Measurements from ENCODE around the gene ACER3. TPM values are rescaled to one million over a fixed set of nuclear protein-coding genes. Genes with fewer than 3 reads are reported as not detected.
A peak's percentile ranks its signal among the peaks of the same experiment; 100 is the strongest.

ACER3 gene
- total RNA-seq, 1 donor from 2014 or later = 17.3 TPM

DNA sequence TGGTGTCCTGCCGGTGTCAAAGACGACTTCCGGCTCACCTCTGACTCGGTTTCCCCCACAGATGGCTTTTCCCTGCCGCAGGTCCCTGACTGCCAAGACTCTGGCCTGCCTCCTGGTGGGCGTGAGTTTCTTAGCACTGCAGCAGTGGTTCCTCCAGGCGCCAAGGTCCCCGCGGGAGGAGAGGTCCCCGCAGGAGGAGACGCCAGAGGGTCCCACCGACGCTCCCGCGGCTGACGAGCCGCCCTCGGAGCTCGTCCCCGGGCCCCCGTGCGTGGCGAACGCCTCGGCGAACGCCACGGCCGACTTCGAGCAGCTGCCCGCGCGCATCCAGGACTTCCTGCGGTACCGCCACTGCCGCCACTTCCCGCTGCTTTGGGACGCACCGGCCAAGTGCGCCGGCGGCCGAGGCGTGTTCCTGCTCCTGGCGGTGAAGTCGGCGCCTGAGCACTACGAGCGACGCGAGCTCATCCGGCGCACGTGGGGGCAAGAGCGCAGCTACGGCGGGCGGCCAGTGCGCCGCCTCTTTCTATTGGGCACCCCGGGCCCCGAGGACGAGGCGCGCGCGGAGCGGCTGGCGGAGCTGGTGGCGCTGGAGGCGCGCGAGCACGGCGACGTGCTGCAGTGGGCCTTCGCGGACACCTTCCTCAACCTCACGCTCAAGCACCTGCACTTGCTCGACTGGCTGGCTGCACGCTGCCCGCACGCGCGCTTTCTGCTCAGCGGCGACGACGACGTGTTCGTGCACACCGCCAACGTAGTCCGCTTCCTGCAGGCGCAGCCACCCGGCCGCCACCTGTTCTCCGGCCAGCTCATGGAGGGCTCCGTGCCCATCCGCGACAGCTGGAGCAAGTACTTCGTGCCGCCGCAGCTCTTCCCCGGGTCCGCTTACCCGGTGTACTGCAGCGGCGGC lies 179.0 kb downstream of the ACER3 start:
- Histone ChIP-seq H3K27me3 (ENCODE audit: insufficient read depth, low read length) (peaks cover 8% of the 10 kb centered on the region), H3K27ac (ENCODE audit: low read depth, low read length) (no peak overlapping the region), H3K36me3 (ENCODE audit: insufficient read depth, low read length) (no peaks in the 10 kb centered on the region), H3K9ac (ENCODE audit: low read length) (no peak overlapping the region), H3K79me2 (ENCODE audit: insufficient read depth, low read length) (no peaks in the 10 kb centered on the region), H3K4me1 (ENCODE audit: insufficient read depth, low read length) (peaks cover 8% of the 10 kb centered on the region), H4K20me1 (ENCODE audit: insufficient read depth, low read length) (no peaks in the 10 kb centered on the region), H3K4me2 (ENCODE audit: low read length) (peak overlapping the region; percentile 80), H3K4me3 (ENCODE audit: insufficient read depth, low read depth, low read length) (peak overlapping the region; percentile 41), H2AFZ (ENCODE audit: low read depth, low read length) (peak overlapping the region; percentile 87), H3K9me3 (ENCODE audit: insufficient read depth, low read depth, low read length) (peaks cover 3% of the 10 kb centered on the region)
- FAIRE-seq (no peak), DNase-seq (ENCODE audit: low read depth) (peak; percentile 33)
- Mint-ChIP-seq H3K9me3 (ENCODE audit: unreplicated experiment) (peaks cover 13% of the 10 kb centered on the region), H3K4me1 (ENCODE audit: low read depth, unreplicated experiment) (no peaks in the 10 kb centered on the region), H3K36me3 (ENCODE audit: low read depth, unreplicated experiment) (peaks cover 5% of the 10 kb centered on the region), H3K27me3 (ENCODE audit: low read depth, unreplicated experiment) (peaks cover 37% of the 10 kb centered on the region), H3K4me3 (ENCODE audit: unreplicated experiment) (no peak overlapping the region), H3K27ac (ENCODE audit: unreplicated experiment) (no peak overlapping the region)
- TF ChIP-seq, protein P1, sequence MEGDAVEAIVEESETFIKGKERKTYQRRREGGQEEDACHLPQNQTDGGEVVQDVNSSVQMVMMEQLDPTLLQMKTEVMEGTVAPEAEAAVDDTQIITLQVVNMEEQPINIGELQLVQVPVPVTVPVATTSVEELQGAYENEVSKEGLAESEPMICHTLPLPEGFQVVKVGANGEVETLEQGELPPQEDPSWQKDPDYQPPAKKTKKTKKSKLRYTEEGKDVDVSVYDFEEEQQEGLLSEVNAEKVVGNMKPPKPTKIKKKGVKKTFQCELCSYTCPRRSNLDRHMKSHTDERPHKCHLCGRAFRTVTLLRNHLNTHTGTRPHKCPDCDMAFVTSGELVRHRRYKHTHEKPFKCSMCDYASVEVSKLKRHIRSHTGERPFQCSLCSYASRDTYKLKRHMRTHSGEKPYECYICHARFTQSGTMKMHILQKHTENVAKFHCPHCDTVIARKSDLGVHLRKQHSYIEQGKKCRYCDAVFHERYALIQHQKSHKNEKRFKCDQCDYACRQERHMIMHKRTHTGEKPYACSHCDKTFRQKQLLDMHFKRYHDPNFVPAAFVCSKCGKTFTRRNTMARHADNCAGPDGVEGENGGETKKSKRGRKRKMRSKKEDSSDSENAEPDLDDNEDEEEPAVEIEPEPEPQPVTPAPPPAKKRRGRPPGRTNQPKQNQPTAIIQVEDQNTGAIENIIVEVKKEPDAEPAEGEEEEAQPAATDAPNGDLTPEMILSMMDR (IDR thresholded peaks at IDR 0.05; ENCODE audit: insufficient read depth, low read depth, low read length) = peak; percentile 27
- TF ChIP-seq EZH2 (IDR thresholded peaks at IDR 0.05; ENCODE audit: insufficient read depth, low read length) = peak; percentile 38

DNA sequence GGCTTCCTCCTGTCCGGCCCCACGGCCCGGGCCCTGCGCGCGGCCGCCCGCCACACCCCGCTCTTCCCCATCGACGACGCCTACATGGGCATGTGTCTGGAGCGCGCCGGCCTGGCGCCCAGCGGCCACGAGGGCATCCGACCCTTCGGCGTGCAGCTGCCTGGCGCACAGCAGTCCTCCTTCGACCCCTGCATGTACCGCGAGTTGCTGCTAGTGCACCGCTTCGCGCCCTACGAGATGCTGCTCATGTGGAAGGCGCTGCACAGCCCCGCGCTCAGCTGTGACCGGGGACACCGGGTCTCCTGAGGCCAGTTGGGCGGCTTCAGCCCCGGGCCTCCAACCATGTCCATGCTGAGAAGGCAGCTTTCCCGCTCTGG lies 179.7 kb downstream of the ACER3 start:
- peaks cover 13% of the 10 kb centered on the region for H3K9me3 Mint-ChIP-seq (ENCODE audit: unreplicated experiment)
- no peak overlapping the region for H2AFZ ChIP-seq (ENCODE audit: low read depth, low read length)
- no peak overlapping the region for H3K4me3 ChIP-seq (ENCODE audit: insufficient read depth, low read depth, low read length)
- no peak overlapping the region for H3K27ac Mint-ChIP-seq (ENCODE audit: unreplicated experiment)
- H3K27me3 ChIP-seq (ENCODE audit: insufficient read depth, low read length) = peaks cover 9% of the 10 kb centered on the region
- H3K4me1 ChIP-seq (ENCODE audit: insufficient read depth, low read length) = peaks cover 8% of the 10 kb centered on the region
- no peaks in the 10 kb centered on the region for H3K36me3 ChIP-seq (ENCODE audit: insufficient read depth, low read length)
- no peak overlapping the region for H3K4me3 Mint-ChIP-seq (ENCODE audit: unreplicated experiment)
- H3K4me1 Mint-ChIP-seq (ENCODE audit: low read depth, unreplicated experiment) = no peaks in the 10 kb centered on the region
- peaks cover 5% of the 10 kb centered on the region for H3K36me3 Mint-ChIP-seq (ENCODE audit: low read depth, unreplicated experiment)
- H3K4me2 ChIP-seq (ENCODE audit: low read length) = no peak overlapping the region
- no peaks in the 10 kb centered on the region for H4K20me1 ChIP-seq (ENCODE audit: insufficient read depth, low read length)
- peaks cover 3% of the 10 kb centered on the region for H3K9me3 ChIP-seq (ENCODE audit: insufficient read depth, low read depth, low read length)
- FAIRE-seq = no peak
- H3K9ac ChIP-seq (ENCODE audit: low read length) = no peak overlapping the region
- DNase-seq (ENCODE audit: low read depth) = no peak
- H3K27ac ChIP-seq (ENCODE audit: low read depth, low read length) = no peak overlapping the region
- TF ChIP-seq EZH2 (IDR thresholded peaks at IDR 0.05; ENCODE audit: insufficient read depth, low read length) = no peak
- TF ChIP-seq, protein P1 (IDR thresholded peaks at IDR 0.05; ENCODE audit: insufficient read depth, low read depth, low read length) = no peak
- H3K79me2 ChIP-seq (ENCODE audit: insufficient read depth, low read length) = no peaks in the 10 kb centered on the region
- peaks cover 44% of the 10 kb centered on the region for H3K27me3 Mint-ChIP-seq (ENCODE audit: low read depth, unreplicated experiment)

DNA sequence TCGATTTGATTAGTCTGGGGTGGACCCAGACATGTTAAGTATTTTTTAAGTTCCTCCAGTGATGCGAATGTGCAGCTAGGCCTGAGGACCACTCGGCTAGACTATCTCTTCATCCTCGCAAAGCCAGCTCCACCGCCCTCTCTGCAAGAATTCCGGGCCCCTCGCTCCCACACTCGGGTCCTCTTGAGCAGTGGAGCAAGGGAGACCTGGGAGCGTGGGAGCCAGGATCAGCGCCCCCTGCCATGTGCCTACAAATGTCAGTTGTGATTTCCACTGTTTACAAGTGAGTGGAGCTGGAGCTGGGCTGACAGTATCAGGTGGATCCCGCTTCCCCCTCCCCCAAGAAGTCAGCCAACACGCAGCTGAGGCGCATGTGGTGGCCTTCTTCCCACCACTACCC lies 180.2 kb downstream of the ACER3 start:
- H3K36me3 ChIP-seq (ENCODE audit: insufficient read depth, low read length) = no peaks in the 10 kb centered on the region
- no peak overlapping the region for H3K4me2 ChIP-seq (ENCODE audit: low read length)
- H3K4me1 ChIP-seq (ENCODE audit: insufficient read depth, low read length) = peaks cover 10% of the 10 kb centered on the region
- H3K27ac ChIP-seq (ENCODE audit: low read depth, low read length) = no peak overlapping the region
- H3K36me3 Mint-ChIP-seq (ENCODE audit: low read depth, unreplicated experiment) = peaks cover 5% of the 10 kb centered on the region
- no peak overlapping the region for H3K4me3 ChIP-seq (ENCODE audit: insufficient read depth, low read depth, low read length)
- no peak overlapping the region for H3K9ac ChIP-seq (ENCODE audit: low read length)
- no peak for DNase-seq (ENCODE audit: low read depth)
- H3K27me3 ChIP-seq (ENCODE audit: insufficient read depth, low read length) = peaks cover 12% of the 10 kb centered on the region
- H3K9me3 ChIP-seq (ENCODE audit: insufficient read depth, low read depth, low read length) = peaks cover 3% of the 10 kb centered on the region
- peaks cover 47% of the 10 kb centered on the region for H3K27me3 Mint-ChIP-seq (ENCODE audit: low read depth, unreplicated experiment)
- peaks cover 13% of the 10 kb centered on the region for H3K9me3 Mint-ChIP-seq (ENCODE audit: unreplicated experiment)
- no peaks in the 10 kb centered on the region for H4K20me1 ChIP-seq (ENCODE audit: insufficient read depth, low read length)
- H3K27ac Mint-ChIP-seq (ENCODE audit: unreplicated experiment) = no peak overlapping the region
- H3K4me1 Mint-ChIP-seq (ENCODE audit: low read depth, unreplicated experiment) = no peaks in the 10 kb centered on the region
- TF ChIP-seq, protein P1 (IDR thresholded peaks at IDR 0.05; ENCODE audit: insufficient read depth, low read depth, low read length) = no peak
- no peak for TF ChIP-seq EZH2 (IDR thresholded peaks at IDR 0.05; ENCODE audit: insufficient read depth, low read length)
- no peak overlapping the region for H2AFZ ChIP-seq (ENCODE audit: low read depth, low read length)
- no peaks in the 10 kb centered on the region for H3K79me2 ChIP-seq (ENCODE audit: insufficient read depth, low read length)
- no peak for FAIRE-seq
- H3K4me3 Mint-ChIP-seq (ENCODE audit: unreplicated experiment) = peak overlapping the region; percentile 40

Data from astrocyte (in vitro differentiated cells and primary cell).